K562 (cell line): Measurements from ENCODE around the gene CAPN7. TPM values are rescaled to one million over a fixed set of nuclear protein-coding genes. Genes with fewer than 3 reads are reported as not detected.

ENCODE experiments used
- ATAC-seq: fragments of 200-7000 bp; cut with Tn5 transposase; 3 replicates; pipeline ENCODE4 v1.9.1; 2020; ENCODE audit warnings: moderate library complexity
- BruUV-seq: library from RNA; stranded (reverse); fragments of 400-500 nt; replicated peaks from 2 replicates; lab custom pipeline; 2021; lab: Mats Ljungman, UMichigan
- CTCF ChIA-PET: fragments of 300-600 bp; formaldehyde crosslinking; extraction: SDS; loops from one replicate; lab custom pipeline; 2021; ENCODE audit warnings: low intra/inter-chr PET ratio; lab: Yijun Ruan, JAX
- POLR2A ChIA-PET: fragments of 300-600, 350-650 bp; sonication (Branson Sonifier 250); formaldehyde crosslinking; extraction: SDS; loops from one replicate; lab custom pipeline; 2021; ENCODE audit warnings: antibody characterized with exemption, inconsistent platforms; lab: Yijun Ruan, JAX
- DNase-seq, 4 experiments: peaks; one replicate each; pipeline versions ENCODE4 v3.0.0 to v3.0.0-alpha.2; 2011 to 2018; ENCODE audit warnings: low spot score in 3 of 4, mixed read lengths in 3 of 4; ENCODE audit errors: extremely low read depth in 1 of 4
- FAIRE-seq: peaks from 2 replicates; lab custom pipeline; 2011; peaks lifted over from hg19 to GRCh38; lab: Jason Lieb, UNC
- H2AFZ ChIP-seq: 2 replicates; pipeline ENCODE4 v1.6.0; 2011; ENCODE audit warnings: low read depth, low read length, control low read depth, inconsistent platforms
- H3K27ac ChIP-seq: fragments of 200-600 bp; 3 replicates; pipeline ENCODE4 v1.8.0; 2011; ENCODE audit warnings: low read depth, mild to moderate bottlenecking, control low read depth, inconsistent platforms, low read length, moderate library complexity, mixed read lengths; ENCODE audit errors: extremely low read depth
- H3K27me3 ChIP-seq, 2 experiments: fragments of 300-600 bp in 1 of 2; 2 replicates in 1 of 2; 3 replicates in 1 of 2; pipeline versions ENCODE4 v1.6.0 to v1.8.0; 2011; ENCODE audit warnings: inconsistent platforms in 2 of 2, low read length in 2 of 2, mild to moderate bottlenecking in 1 of 2, mixed read lengths in 1 of 2, moderate library complexity in 1 of 2; ENCODE audit not compliant: control insufficient read depth in 2 of 2, insufficient read depth in 2 of 2
- H3K36me3 ChIP-seq: fragments of 300-600 bp; 3 replicates; pipeline ENCODE4 v1.8.0; 2011; ENCODE audit warnings: mild to moderate bottlenecking, low read length, inconsistent platforms; ENCODE audit not compliant: control insufficient read depth, insufficient read depth
- H3K4me1 ChIP-seq, 2 experiments: fragments of 200-600 bp in 1 of 2; replicated peaks in 1 of 2; 2 replicates in 1 of 2; 3 replicates in 1 of 2; pipeline versions ENCODE4 v1.5.1 to v1.8.0; 2011; ENCODE audit warnings: inconsistent platforms in 2 of 2, low read length in 2 of 2, mild to moderate bottlenecking in 1 of 2, mixed read lengths in 1 of 2, moderate library complexity in 1 of 2; ENCODE audit not compliant: control insufficient read depth in 2 of 2, insufficient read depth in 2 of 2
- H3K4me2 ChIP-seq: 2 replicates; pipeline ENCODE4 v1.6.1; 2011; ENCODE audit warnings: low read length, control low read depth, inconsistent platforms, mixed read lengths; ENCODE audit not compliant: insufficient read depth
- H3K4me3 ChIP-seq: fragments of 200-600 bp; sonication (generic), shearing (Covaris generic); 2 replicates; pipeline ENCODE4 v1.5.1; 2016; ENCODE audit warnings: control low read depth, inconsistent platforms
- H3K79me2 ChIP-seq: fragments of 200-600 bp; 3 replicates; pipeline ENCODE4 v1.8.0; 2011; ENCODE audit warnings: low read length, inconsistent platforms; ENCODE audit not compliant: control insufficient read depth, insufficient read depth
- H3K9ac ChIP-seq, 2 experiments: 2 replicates each; pipeline versions ENCODE4 v1.6.0 to v1.6.1; 2011; ENCODE audit warnings: low read depth in 2 of 2, low read length in 2 of 2, control low read depth in 1 of 2, inconsistent platforms in 1 of 2, mild to moderate bottlenecking in 1 of 2, mixed read lengths in 1 of 2; ENCODE audit not compliant: insufficient read depth in 1 of 2
- H3K9me1 ChIP-seq: one replicate; pipeline ENCODE4 v1.6.0; 2011; ENCODE audit warnings: inconsistent platforms, mild to moderate bottlenecking, low read length, moderate library complexity; ENCODE audit not compliant: control insufficient read depth, insufficient read depth
- H3K9me3 ChIP-seq: replicated peaks from 2 replicates; pipeline ENCODE4 v1.5.1; 2011; ENCODE audit warnings: low read depth, low read length, inconsistent platforms; ENCODE audit not compliant: control insufficient read depth, insufficient read depth
- H4K20me1 ChIP-seq: replicated peaks from 2 replicates; pipeline ENCODE4 v1.6.1; 2011; ENCODE audit warnings: low read length, inconsistent platforms, mixed read lengths; ENCODE audit not compliant: control insufficient read depth, insufficient read depth
- BRD4 ChIP-seq: fragments of 200-600 bp; sonication (generic); IDR thresholded peaks from 2 replicates; pipeline ENCODE4 v1.6.1; 2017; ENCODE audit warnings: inconsistent platforms
- BRF1 ChIP-seq: IDR thresholded peaks from 3 replicates; pipeline ENCODE4 v1.6.1; 2011; ENCODE audit warnings: borderline replicate concordance, mild to moderate bottlenecking; ENCODE audit not compliant: insufficient read length; ENCODE audit errors: extremely low read depth
- C11orf30 ChIP-seq: fragments of 450-650 bp; IDR thresholded peaks from 2 replicates; pipeline ENCODE4 v1.6.1; 2016; ENCODE audit warnings: low read depth, mild to moderate bottlenecking
- DMBX1 ChIP-seq: fragments of 250-450 bp; sonication (Bioruptor Pico); IDR thresholded peaks from 2 replicates; pipeline ENCODE4 v1.8.0; 2022; ENCODE audit warnings: inconsistent platforms, mild to moderate bottlenecking, moderate library complexity, borderline replicate concordance
- ETV1 ChIP-seq: fragments of 450-650 bp; conservative IDR thresholded peaks from 2 replicates; pipeline ENCODE4 v1.6.1; 2016; ENCODE audit warnings: missing genetic modification characterization, control low read depth, low read depth, missing compliant biosample characterization
- GATA2 ChIP-seq: sonication (generic); formaldehyde crosslinking; IDR thresholded peaks from 2 replicates; pipeline ENCODE4 v1.4.0; 2020; ENCODE audit warnings: mild to moderate bottlenecking, missing genetic modification reagents
- HEY1 ChIP-seq: fragments of 250-450 bp; sonication (Bioruptor Pico); IDR thresholded peaks from 2 replicates; pipeline ENCODE4 v1.5.0; 2020; ENCODE audit warnings: mild to moderate bottlenecking, moderate library complexity, borderline replicate concordance
- KAT8 ChIP-seq: fragments of 450-650 bp; IDR thresholded peaks from 2 replicates; pipeline ENCODE4 v1.6.1; 2016; ENCODE audit warnings: low read depth, mild to moderate bottlenecking
- KLF10 ChIP-seq: fragments of 250-450 bp; sonication (Bioruptor Pico); IDR thresholded peaks from 2 replicates; pipeline ENCODE4 v1.6.1; 2021; ENCODE audit warnings: matching md5 sums
- KLF13 ChIP-seq: fragments of 450-650 bp; IDR thresholded peaks from 2 replicates; pipeline ENCODE4 v1.6.1; 2016; ENCODE audit warnings: missing genetic modification characterization, low read depth, mild to moderate bottlenecking, missing compliant biosample characterization, moderate library complexity, borderline replicate concordance
- MAFG ChIP-seq: fragments of 450-650 bp; conservative IDR thresholded peaks from 2 replicates; pipeline ENCODE4 v1.6.1; 2016; ENCODE audit warnings: missing genetic modification characterization, missing compliant biosample characterization
- MBD2 ChIP-seq: sonication (generic); IDR thresholded peaks from 2 replicates; pipeline ENCODE4 v1.6.1; 2016; ENCODE audit warnings: low read depth, borderline replicate concordance
- MCM2 ChIP-seq: fragments of 450-650 bp; IDR thresholded peaks from 2 replicates; pipeline ENCODE4 v1.6.1; 2017; ENCODE audit warnings: low read depth, mild to moderate bottlenecking
- MIER1 ChIP-seq: fragments of 450-650 bp; IDR thresholded peaks from 2 replicates; pipeline ENCODE4 v1.6.1; 2016; ENCODE audit warnings: antibody characterized with exemption, mild to moderate bottlenecking, low read depth
- NELFE ChIP-seq: IDR thresholded peaks from 2 replicates; pipeline ENCODE4 v1.6.1; 2011; ENCODE audit warnings: mild to moderate bottlenecking; ENCODE audit not compliant: insufficient read depth, insufficient read length
- NFE2 ChIP-seq: IDR thresholded peaks from 2 replicates; pipeline ENCODE4 v1.6.1; 2014; ENCODE audit warnings: antibody characterized with exemption, low read depth
- NFRKB ChIP-seq: fragments of 450-650 bp; IDR thresholded peaks from 2 replicates; pipeline ENCODE4 v1.6.1; 2016; ENCODE audit warnings: low read depth
- POLR2AphosphoS2 ChIP-seq: IDR thresholded peaks from 2 replicates; pipeline ENCODE4 v1.6.1; 2012; ENCODE audit warnings: low read length, improper control_type of control experiment
- RUNX1 ChIP-seq: sonication (generic); IDR thresholded peaks from 2 replicates; pipeline ENCODE4 v1.6.1; 2016; ENCODE audit warnings: antibody characterized with exemption, low read depth
- SMARCE1 ChIP-seq: fragments of 450-650 bp; IDR thresholded peaks from 2 replicates; pipeline ENCODE4 v1.7.1; 2016; ENCODE audit warnings: mild to moderate bottlenecking
- SREBF2 ChIP-seq: sonication (generic); formaldehyde crosslinking; IDR thresholded peaks from 2 replicates; pipeline ENCODE4 v1.4.0; 2020; ENCODE audit warnings: mild to moderate bottlenecking, missing genetic modification reagents
- SRSF9 ChIP-seq: fragments of 200-400 bp; formaldehyde crosslinking; IDR thresholded peaks from 2 replicates; pipeline ENCODE4 v1.6.1; 2017; ENCODE audit warnings: low read depth, low read length, borderline replicate concordance
- TAF9B ChIP-seq: fragments of 450-650 bp; IDR thresholded peaks from 2 replicates; pipeline ENCODE4 v1.6.1; 2018; ENCODE audit warnings: mild to moderate bottlenecking; ENCODE audit not compliant: partially characterized antibody
- WHSC1 ChIP-seq: IDR thresholded peaks from one replicate; pipeline ENCODE4 v1.6.1; 2012; ENCODE audit warnings: low read length, control low read depth, inconsistent platforms
- ZBED1 ChIP-seq: IDR thresholded peaks from 2 replicates; pipeline ENCODE4 v1.6.1; 2014
- ZNF282 ChIP-seq: sonication (generic); formaldehyde crosslinking; IDR thresholded peaks from 2 replicates; pipeline ENCODE4 v1.8.1; 2023; ENCODE audit warnings: missing genetic modification reagents
- ZNF316 ChIP-seq: fragments of 450-650 bp; IDR thresholded peaks from 2 replicates; pipeline ENCODE4 v1.6.1; 2016
- ZNF347 ChIP-seq: fragments of 450-650 bp; formaldehyde crosslinking; IDR thresholded peaks from 2 replicates; pipeline ENCODE4 v1.4.0; 2020; ENCODE audit warnings: low read depth, mild to moderate bottlenecking, moderate library complexity
- ZNF717 ChIP-seq: fragments of 250-450 bp; sonication (Bioruptor Pico); IDR thresholded peaks from 2 replicates; pipeline ENCODE4 v1.5.0; 2021
- ZNF79 ChIP-seq: fragments of 250-450 bp; sonication (Bioruptor Pico); IDR thresholded peaks from 2 replicates; pipeline ENCODE4 v1.4.0; 2020; ENCODE audit warnings: low read depth, mild to moderate bottlenecking, moderate library complexity
- WGBS: fragments of 100-300 bp; shearing (Covaris generic); methylation state at CpG from one replicate; pipeline ENCODE4 v1.1.6; 2016; ENCODE audit warnings: low coverage, mixed read lengths; ENCODE audit not compliant: insufficient coverage; ENCODE audit errors: missing lambda C conversion rate; 5-methylcytosine and 5-hydroxymethylcytosine counted together
- in situ Hi-C: fragments of 300-500 bp; cut with MboI; formaldehyde crosslinking; loops from 4 replicates; pipeline ENCODE4 v1.15.0; 2018; ENCODE audit warnings: inconsistent platforms, mixed read lengths
- intact Hi-C: fragments of 100-400 bp; cut with micrococcal nuclease; formaldehyde crosslinking; loops from 2 replicates; pipeline ENCODE4 v1.14.2; 2022
- polyA plus RNA-seq, 8 experiments: library from polyadenylated mRNA; depleted of rRNA in 4 of 8; stranded (reverse) in 5 of 8; unstranded in 3 of 8; fragments of >200 nt; fragmentation: Nextera tagmentation in 2 of 8; fragmentation: Illumina TruSeq in 1 of 8; extraction: Ambion mirVana in 2 of 8; extraction: Trizol in 1 of 8; gene quantifications; 2 replicates each; pipeline versions ENCODE4 v1.2.1 to v1.2.3, GENCODE V29; 2011 to 2014; ENCODE audit warnings: inconsistent platforms in 1 of 8, missing spikeins in 1 of 8
- total RNA-seq, 7 experiments: library from RNA; depleted of rRNA in 6 of 7; stranded (reverse); fragments of >200 nt in 6 of 7; fragmentation: Illumina TruSeq in 2 of 7; extraction: Trizol in 2 of 7; gene quantifications; 2 replicates each; pipeline versions ENCODE4 v1.2.1 to v1.2.3, GENCODE V29; 2011 to 2021; ENCODE audit warnings: low replicate concordance in 1 of 7

The CAPN7 gene
- total and polyA plus RNA-seq, 9 of the 15 experiments (the other 6 are each of a cell fraction or from before 2014, with no cell fraction given): 6.5 to 42.7 (median 32.7) TPM

DNA sequence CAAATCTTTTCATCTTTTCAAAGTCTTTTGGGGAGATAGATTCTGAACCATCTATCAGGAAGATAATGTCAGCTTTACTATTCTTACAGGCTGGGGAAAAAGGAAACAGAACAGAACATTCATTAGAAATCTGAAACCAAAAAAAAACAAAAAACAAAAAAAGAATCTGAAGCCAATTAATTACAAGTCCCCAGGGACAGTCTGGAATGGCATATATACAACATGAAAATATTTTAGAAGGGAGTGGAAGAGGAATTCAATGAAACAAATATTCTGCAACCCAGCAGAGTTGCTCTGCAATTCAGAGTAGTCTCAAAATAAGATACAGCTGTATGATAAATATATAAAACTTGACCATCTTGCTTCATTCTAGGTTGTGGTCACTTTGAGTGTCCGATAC, 41.7 kb upstream of the CAPN7 start (continued):
- TF ChIP-seq SRSF9: no peak
- no peak for TF ChIP-seq POLR2AphosphoS2
- TF ChIP-seq TAF9B: no peak
- TF ChIP-seq KAT8: no peak
- TF ChIP-seq ZNF347 (CRISPR knock-in tag): no peak
- TF ChIP-seq BRF1: no peak

DNA sequence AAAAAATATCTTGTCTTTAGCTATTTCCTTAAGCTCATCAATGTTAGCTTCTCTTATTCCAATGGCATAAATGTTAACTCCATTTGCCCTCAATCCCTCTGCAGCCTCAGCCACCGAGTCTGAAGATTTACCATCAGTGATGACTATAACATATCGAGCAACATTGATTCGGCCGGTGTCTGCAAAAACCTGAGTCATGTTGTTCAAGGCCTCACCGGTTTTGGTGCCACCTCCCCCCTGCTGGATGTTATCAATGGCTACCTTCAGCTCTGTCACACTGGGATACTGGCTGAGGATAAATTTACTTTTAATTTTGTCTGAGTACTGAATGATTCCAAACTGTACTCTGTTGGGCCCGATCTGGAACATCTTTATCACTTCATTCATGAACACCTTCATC, 41.0 kb upstream of the CAPN7 start:
- H3K4me1 ChIP-seq: no peaks in the 10 kb centered on the region
- no peak overlapping the region for H3K4me3 ChIP-seq
- H3K79me2 ChIP-seq: no peaks in the 10 kb centered on the region
- TF ChIP-seq KLF13 (tag) (no peak), C11orf30 (peak; percentile 26; the same call in 1 of the 2 replicates), NELFE (no peak), ZBED1 (no peak), ZNF316 (peak; percentile 56), BRD4 (no peak), WHSC1 (no peak), ZNF282 (no peak), RUNX1 (no peak), MCM2 (no peak), NFRKB (no peak), HEY1 (CRISPR knock-in tag) (no peak), ZNF79 (CRISPR knock-in tag) (no peak), MIER1 (no peak), ETV1 (tag) (no peak), SMARCE1 (no peak), KLF10 (CRISPR knock-in tag) (no peak), MAFG (0 out of 2 replicates have a peak, but pooled peaks have one; percentile 24), SREBF2 (CRISPR knock-in tag) (no peak), NFE2 (peak; percentile 52; the same call in 1 of the 2 replicates), ZNF717 (CRISPR knock-in tag) (no peak), DMBX1 (CRISPR knock-in tag) (no peak), GATA2 (CRISPR knock-in tag) (no peak), MBD2 (no peak)
- TF ChIP-seq, all 486 proteins: peak for 4
- no peak for DNase-seq
- Histone ChIP-seq H2AFZ (no peak overlapping the region), H4K20me1 (no peaks in the 10 kb centered on the region), H3K9me1 (no peaks in the 10 kb centered on the region), H3K4me2 (no peak overlapping the region), H3K27ac (no peak overlapping the region), H3K36me3 (no peaks in the 10 kb centered on the region), H3K9ac (no peak overlapping the region), H3K27me3 (peaks cover 8 to 14% of the 10 kb centered on the region in 2 experiments; a peak in 4 of 5 replicates), H3K9me3 (no peaks in the 10 kb centered on the region)
- BruUV-seq: no TSS peak
- CTCF ChIA-PET: no interaction called here
- POLR2A ChIA-PET: interaction anchor here (0.6 to 1.2 kb wide), 3 partner anchors 13 to 199 kb away, joined by 3 to 4 read pairs (median 3); no protein-coding TSS in a partner anchor
- intact Hi-C loops (no loop called here), in situ Hi-C loops (no loop called here)
- FAIRE-seq: peak; percentile 58
- ATAC-seq: peak; percentile 51; the same call in 2 of the 3 replicates
- WGBS: 1% methylated on average over 6 of the region's 6 CpGs
